ENCODE data around the gene PACRG.
A peak's percentile ranks its signal among the peaks of the same experiment; 100 is the strongest.

Gene PACRG

DNA sequence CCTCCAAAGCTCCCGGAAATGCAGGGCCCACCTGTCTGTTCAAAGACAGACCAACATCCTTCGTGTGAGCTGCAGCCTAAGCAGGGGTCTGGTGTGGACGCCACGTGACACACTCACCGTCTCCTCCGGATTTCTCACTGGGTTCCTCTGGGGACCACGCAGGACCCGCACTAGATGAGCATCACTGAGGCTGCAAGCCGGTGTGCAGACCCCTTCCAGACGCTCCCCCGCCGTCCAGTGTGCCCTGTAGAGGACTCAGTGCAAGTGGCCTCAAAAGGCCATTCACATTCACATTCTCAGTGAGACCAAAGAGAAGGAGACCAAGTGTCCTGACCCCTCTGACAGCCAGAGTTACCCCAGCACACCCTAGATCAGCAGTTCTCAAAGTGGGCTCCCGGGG is 595.5 kb downstream of the PACRG start:
- no peak for DNase-seq (ENCODE audit: low spot score)
- TF ChIP-seq, protein P1, sequence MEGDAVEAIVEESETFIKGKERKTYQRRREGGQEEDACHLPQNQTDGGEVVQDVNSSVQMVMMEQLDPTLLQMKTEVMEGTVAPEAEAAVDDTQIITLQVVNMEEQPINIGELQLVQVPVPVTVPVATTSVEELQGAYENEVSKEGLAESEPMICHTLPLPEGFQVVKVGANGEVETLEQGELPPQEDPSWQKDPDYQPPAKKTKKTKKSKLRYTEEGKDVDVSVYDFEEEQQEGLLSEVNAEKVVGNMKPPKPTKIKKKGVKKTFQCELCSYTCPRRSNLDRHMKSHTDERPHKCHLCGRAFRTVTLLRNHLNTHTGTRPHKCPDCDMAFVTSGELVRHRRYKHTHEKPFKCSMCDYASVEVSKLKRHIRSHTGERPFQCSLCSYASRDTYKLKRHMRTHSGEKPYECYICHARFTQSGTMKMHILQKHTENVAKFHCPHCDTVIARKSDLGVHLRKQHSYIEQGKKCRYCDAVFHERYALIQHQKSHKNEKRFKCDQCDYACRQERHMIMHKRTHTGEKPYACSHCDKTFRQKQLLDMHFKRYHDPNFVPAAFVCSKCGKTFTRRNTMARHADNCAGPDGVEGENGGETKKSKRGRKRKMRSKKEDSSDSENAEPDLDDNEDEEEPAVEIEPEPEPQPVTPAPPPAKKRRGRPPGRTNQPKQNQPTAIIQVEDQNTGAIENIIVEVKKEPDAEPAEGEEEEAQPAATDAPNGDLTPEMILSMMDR (IDR thresholded peaks at IDR 0.05), result no peak
- Histone ChIP-seq H3K4me3 (no peak overlapping the region), H3K27ac (no peak overlapping the region)

DNA sequence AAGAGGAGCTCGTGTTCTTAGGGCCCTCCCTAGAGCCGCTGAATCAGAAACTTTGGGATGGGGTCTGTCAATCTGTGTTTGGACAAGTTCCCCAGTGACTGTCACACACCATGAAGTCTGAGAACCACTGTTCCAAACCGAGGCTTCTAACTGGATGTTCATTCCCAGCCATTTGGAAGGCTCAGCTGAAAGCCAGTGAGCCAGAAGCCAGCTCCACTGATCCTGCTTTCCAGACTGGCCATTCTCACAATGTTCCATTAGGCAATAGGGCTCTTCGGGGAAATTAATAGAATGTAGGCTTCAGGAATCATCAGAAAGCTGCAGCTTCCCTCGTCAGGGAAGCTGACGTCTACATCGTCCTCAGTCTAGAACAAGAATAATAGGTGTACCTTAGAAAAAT is 595.9 kb downstream of the PACRG start:
- no peak for DNase-seq (ENCODE audit: low spot score)
- TF ChIP-seq, protein P1 (IDR thresholded peaks at IDR 0.05), result no peak
- no peak overlapping the region for H3K27ac ChIP-seq
- no peak overlapping the region for H3K4me3 ChIP-seq

DNA sequence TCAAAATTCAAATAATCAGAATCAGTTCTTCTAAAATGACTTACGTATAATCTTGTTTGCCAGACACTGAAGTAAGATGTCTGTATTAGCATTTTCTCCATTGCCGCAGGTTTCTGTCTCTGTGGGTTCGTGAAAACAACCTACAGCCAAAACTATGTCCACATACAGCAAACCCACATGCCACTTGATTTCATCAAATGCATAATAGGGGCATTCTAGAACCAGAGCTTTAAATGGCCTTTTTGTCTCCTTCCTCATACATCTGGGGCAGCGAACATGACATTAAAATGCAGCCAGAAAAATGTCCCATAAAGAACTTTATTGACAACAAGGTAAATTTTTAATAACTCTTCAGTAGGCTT is 596.5 kb downstream of the PACRG start:
- no peak overlapping the region for H3K27ac ChIP-seq
- TF ChIP-seq, protein P1 (IDR thresholded peaks at IDR 0.05), result no peak

DNA sequence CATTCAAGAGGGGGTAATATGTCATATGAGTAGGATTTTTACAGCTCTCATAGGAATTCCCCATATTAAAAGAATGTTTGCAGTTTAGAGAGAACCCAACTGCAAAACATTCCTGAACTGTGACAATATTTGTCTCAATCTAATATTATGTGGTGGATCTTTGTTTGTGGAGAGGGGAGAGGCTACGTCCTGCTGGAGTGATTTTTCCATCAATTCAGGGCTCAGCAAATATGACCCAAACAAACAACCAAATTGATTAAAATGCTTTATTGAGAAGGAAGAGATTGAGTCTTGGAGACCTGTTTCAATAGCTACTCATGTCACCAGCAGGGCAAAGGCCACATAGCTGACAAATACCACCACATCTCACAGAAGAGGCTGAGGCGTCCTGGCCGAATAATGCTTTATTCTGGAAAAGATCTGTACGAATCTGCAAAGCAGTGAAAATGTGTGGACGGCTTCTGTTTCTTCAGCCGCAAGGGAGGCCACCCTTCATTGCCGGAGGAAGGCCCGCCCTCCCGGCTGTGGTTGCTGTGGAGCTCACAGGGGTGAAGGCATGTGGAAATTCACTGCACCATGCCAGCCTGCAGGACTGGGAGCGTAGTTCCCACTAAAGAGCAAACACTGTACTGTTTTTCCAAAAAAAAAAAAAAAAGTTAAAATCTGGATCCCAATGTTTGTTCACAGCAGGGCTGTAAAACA is 597.1 kb downstream of the PACRG start:
- H3K27ac ChIP-seq, result peak overlapping the region in 1 of 2 donors; percentile 51
- no peak for DNase-seq (ENCODE audit: low spot score)
- H3K4me3 ChIP-seq, result peak overlapping the region; percentile 26
- TF ChIP-seq, protein P1 (IDR thresholded peaks at IDR 0.05), result no peak

More for the DNA sequence above, 596.5 kb downstream of the PACRG start:
- no peak overlapping the region for H3K4me3 ChIP-seq
- DNase-seq (ENCODE audit: low spot score), result no peak

DNA sequence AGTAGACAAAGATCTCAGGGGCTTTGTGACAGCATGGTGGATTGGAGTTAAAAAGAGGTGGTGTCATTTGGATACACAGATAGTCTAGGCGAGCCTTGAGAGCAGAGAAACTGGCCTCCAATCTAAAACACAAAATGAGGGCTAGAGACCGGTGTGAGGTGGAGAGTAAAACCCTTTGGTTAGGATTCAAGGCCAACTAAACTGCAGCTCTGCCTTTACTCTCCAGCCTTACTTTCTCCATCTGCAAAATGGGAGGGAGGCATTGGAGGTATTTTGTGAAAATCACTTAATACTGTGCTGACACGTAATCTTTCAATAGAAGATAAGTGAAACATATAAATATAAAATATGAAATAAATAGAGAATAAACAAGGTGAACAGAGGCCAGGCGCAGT is 597.6 kb downstream of the PACRG start:
- no peak for DNase-seq (ENCODE audit: low spot score)
- TF ChIP-seq, protein P1 (IDR thresholded peaks at IDR 0.05), result no peak
- Histone ChIP-seq H3K27ac (peak overlapping the region in 1 of 2 donors; percentile 9), H3K4me3 (no peak overlapping the region)

DNA sequence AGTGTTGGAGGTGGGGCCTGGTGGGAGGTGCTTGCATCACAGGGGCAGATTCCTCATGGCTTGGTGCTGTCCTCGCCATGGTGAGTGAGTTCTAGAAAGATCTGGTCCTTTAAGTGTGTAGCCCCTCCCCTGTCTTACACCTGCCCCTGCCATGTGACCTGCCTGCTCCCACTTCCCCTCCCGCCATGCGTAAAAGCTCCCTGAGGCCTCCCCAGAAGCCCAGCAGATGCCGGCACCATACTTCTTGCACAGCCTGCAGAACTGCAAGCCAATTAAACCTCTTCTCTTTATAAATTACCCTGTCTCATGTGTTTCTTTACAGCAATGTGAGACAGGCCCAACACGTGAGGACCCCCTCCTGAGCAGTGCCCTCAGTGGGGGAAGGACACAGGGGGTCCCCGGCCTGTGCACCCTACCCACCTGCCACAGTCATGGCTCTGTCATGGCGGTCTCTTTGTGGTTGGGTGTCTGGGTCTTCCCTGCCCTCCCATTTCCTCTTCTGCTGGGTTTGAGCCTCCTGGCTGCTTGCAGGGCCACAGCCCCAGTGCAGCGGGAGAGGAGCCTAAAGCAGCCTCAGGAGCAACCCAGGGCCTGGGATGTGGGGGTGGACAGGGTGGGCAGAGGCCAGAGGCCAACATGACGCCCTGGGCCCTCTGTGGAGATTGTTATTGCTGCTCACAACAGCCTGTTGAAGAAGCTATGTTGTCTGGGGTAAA is 599.5 kb downstream of the PACRG start:
- no peak overlapping the region for H3K4me3 ChIP-seq
- DNase-seq (ENCODE audit: low spot score), result no peak

More for the DNA sequence above, 599.5 kb downstream of the PACRG start:
- TF ChIP-seq, protein P1 (IDR thresholded peaks at IDR 0.05), result no peak
- no peak overlapping the region for H3K27ac ChIP-seq
